ENCODE results near the gene TRABD. TPM values are rescaled to one million over a fixed set of nuclear protein-coding genes. Genes with fewer than 3 reads are reported as not detected.

The TRABD gene
- polyA plus RNA-seq, 1 donor (not counting 4 experiments of a cell fraction or from before 2014, with no cell fraction given) = 22.7 TPM

DNA sequence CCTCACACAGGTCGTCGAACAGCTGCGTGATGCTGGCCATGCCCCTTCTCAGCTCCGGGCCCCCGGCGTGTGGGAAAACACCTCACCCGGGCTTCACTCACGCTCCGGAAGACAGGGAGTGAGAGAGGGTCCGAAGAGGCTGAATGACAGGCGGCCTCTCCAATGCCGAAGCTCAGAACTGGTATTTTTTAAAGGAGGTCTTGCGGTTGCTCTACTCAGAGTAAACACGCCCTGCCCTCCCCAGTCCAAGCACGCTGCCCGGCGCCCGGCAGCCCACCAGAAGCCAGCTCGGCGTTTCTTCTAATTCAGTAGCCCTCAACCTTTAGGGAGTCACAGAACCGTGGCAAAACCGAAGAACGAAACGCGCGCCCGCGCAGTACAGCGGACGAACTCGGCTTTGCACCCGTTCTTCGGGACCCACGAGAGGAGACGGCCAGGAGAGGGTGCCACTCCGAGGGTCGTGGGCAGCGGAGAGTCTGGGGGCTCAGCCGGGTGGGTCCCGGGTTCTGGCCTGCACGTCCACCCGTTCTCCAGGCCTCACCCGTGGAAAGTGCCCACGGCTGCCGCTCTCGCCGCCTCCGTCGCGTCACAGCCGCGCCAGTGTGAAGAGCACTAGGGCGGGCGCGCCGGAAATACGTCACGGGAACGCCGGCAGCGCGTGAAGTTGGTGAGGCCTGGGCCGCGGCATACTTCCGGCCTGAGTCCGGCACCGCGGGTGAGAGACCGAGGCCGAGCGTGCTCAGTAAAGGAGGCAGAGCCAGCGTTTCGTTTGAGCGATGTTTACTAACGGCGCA is 58.9 kb downstream of the TRABD start, which contains the start of gene TUBGCP6:
Gene TUBGCP6 (minus strand): TSS at position 604 of the 794 bp plus-strand sequence. CDS start 564 bp downstream, at position 40.
- Histone ChIP-seq H3K79me2 (ENCODE audit: control insufficient read depth, insufficient read depth, low read length) (peaks cover 59% of the 10 kb centered on the region), H4K20me1 (ENCODE audit: control insufficient read depth, extremely low read depth, insufficient read depth, low read length) (peaks cover 7% of the 10 kb centered on the region)

DNA sequence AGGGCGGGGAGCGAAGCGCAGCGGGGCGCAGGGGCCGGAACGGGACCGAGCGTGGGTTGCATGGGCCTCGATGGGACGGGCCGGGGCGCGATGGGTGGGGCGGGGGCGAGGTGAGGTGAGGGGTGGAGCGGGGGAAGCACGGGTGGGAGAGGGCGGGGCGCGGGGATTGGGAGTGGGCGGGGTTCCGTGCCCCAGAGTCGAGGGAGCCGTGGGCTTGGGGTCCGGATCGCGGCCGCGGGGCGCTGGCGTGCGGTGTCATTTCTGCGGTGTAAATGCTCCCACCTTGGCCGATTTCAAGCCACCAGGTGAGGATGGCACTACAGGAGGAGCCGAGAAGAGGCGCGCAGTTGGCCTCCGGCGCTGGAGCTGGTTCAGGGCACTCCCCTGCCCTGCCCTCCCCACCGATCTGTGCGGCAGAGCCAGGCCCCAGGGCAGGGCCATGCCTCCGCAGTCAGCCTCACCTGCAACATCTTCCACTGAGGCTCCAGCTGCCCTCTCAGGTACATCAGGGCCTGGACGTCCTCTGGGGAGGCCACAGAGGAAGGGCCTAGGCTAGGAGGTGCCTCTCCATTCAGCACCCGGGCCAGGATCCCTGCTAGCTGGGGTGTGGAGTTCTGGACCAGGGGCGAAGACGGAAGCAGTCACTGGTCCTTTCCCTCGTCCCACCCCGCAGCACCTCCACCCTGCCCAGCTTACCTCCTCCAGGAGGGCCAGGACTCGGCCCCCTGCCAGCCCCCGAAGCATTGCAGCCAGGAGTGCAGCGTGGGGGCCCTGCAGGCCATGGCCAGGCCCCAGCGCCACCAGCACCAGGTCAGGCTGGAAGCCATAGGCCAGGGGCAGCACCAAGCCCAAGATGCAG is 59.7 kb downstream of the TRABD start:
- no peak for TF ChIP-seq EZH2 (IDR thresholded peaks at IDR 0.05; ENCODE audit: low read length)
- TF ChIP-seq, protein P1, sequence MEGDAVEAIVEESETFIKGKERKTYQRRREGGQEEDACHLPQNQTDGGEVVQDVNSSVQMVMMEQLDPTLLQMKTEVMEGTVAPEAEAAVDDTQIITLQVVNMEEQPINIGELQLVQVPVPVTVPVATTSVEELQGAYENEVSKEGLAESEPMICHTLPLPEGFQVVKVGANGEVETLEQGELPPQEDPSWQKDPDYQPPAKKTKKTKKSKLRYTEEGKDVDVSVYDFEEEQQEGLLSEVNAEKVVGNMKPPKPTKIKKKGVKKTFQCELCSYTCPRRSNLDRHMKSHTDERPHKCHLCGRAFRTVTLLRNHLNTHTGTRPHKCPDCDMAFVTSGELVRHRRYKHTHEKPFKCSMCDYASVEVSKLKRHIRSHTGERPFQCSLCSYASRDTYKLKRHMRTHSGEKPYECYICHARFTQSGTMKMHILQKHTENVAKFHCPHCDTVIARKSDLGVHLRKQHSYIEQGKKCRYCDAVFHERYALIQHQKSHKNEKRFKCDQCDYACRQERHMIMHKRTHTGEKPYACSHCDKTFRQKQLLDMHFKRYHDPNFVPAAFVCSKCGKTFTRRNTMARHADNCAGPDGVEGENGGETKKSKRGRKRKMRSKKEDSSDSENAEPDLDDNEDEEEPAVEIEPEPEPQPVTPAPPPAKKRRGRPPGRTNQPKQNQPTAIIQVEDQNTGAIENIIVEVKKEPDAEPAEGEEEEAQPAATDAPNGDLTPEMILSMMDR (optimal IDR thresholded peaks at IDR 0.05 in 1 of 3, IDR thresholded peaks at IDR 0.05 in 1 of 3, conservative IDR thresholded peaks at IDR 0.05 in 1 of 3; ENCODE audit: extremely low read depth in 1 of 3, insufficient read depth in 2 of 3, low read length in 3 of 3) = no peak
- H3K27me3 ChIP-seq (ENCODE audit: control insufficient read depth, extremely low read depth, insufficient read depth, low read length) = no peaks in the 10 kb centered on the region
- FAIRE-seq (no peak), DNase-seq (ENCODE audit: low read depth, low spot score) (no peak)
- H4K20me1 ChIP-seq (ENCODE audit: control insufficient read depth, extremely low read depth, insufficient read depth, low read length) = peaks cover 3% of the 10 kb centered on the region
- dilution Hi-C loops (cut with MboI; ENCODE audit: extremely low pct_ligation_motif_present, low sequenced_read_pairs) = no loop called here
- H3K9ac ChIP-seq (ENCODE audit: control insufficient read depth, extremely low read depth, insufficient read depth, low read length) = peak overlapping the region; percentile 96
- H3K4me3 ChIP-seq (ENCODE audit: control insufficient read depth in 2 of 3, extremely low read depth in 1 of 3, insufficient read depth in 2 of 3, low read depth in 1 of 3, low read length in 3 of 3) = peak overlapping the region; percentile 84 to 95 (median 94)
- H3K79me2 ChIP-seq (ENCODE audit: control insufficient read depth, insufficient read depth, low read length) = peaks cover 51% of the 10 kb centered on the region
- no peaks in the 10 kb centered on the region for H3K9me3 ChIP-seq (ENCODE audit: control insufficient read depth, low read depth, low read length)
- peak overlapping the region; percentile 93 for H3K27ac ChIP-seq (ENCODE audit: control insufficient read depth, insufficient read depth, low read length)
- H3K4me1 ChIP-seq (ENCODE audit: control insufficient read depth, extremely low read depth, insufficient read depth, low read length) = peaks cover 24% of the 10 kb centered on the region
- peak overlapping the region; percentile 88 for H3K4me2 ChIP-seq (ENCODE audit: control insufficient read depth, extremely low read depth, insufficient read depth, low read depth, low read length)
- H2AFZ ChIP-seq (ENCODE audit: control insufficient read depth, low read length) = peak overlapping the region; percentile 70
- H3K9me1 ChIP-seq (ENCODE audit: control insufficient read depth, extremely low read depth, insufficient read depth, low read length) = no peaks in the 10 kb centered on the region
- peaks cover 4 to 9% of the 10 kb centered on the region in 2 experiments for H3K36me3 ChIP-seq (ENCODE audit: control insufficient read depth in 2 of 2, extremely low read depth in 1 of 2, insufficient read depth in 2 of 2, low read length in 2 of 2)

More for the DNA sequence above, 58.9 kb downstream of the TRABD start, which contains the start of gene TUBGCP6:
- TF ChIP-seq EZH2 (IDR thresholded peaks at IDR 0.05; ENCODE audit: low read length) = no peak
- TF ChIP-seq, protein P1 (optimal IDR thresholded peaks at IDR 0.05 in 1 of 3, IDR thresholded peaks at IDR 0.05 in 1 of 3, conservative IDR thresholded peaks at IDR 0.05 in 1 of 3; ENCODE audit: extremely low read depth in 1 of 3, insufficient read depth in 2 of 3, low read length in 3 of 3) = peak in 2 of 3 experiments; percentile 19 to 28
- peak within 1 kb of the TSS; percentile 84 to 95 (median 94) for H3K4me3 ChIP-seq (ENCODE audit: control insufficient read depth in 2 of 3, extremely low read depth in 1 of 3, insufficient read depth in 2 of 3, low read depth in 1 of 3, low read length in 3 of 3)
- FAIRE-seq (peak; percentile 36), DNase-seq (ENCODE audit: low read depth, low spot score) (no peak)
- H2AFZ ChIP-seq (ENCODE audit: control insufficient read depth, low read length) = peak within 1 kb of the TSS; percentile 95
- H3K9ac ChIP-seq (ENCODE audit: control insufficient read depth, extremely low read depth, insufficient read depth, low read length) = peak within 1 kb of the TSS; percentile 96
- peaks cover 8 to 14% of the 10 kb centered on the region in 2 experiments for H3K36me3 ChIP-seq (ENCODE audit: control insufficient read depth in 2 of 2, extremely low read depth in 1 of 2, insufficient read depth in 2 of 2, low read length in 2 of 2)
- H3K9me1 ChIP-seq (ENCODE audit: control insufficient read depth, extremely low read depth, insufficient read depth, low read length) = no peaks in the 10 kb centered on the region
- peak within 1 kb of the TSS; percentile 93 for H3K27ac ChIP-seq (ENCODE audit: control insufficient read depth, insufficient read depth, low read length)
- H3K4me2 ChIP-seq (ENCODE audit: control insufficient read depth, extremely low read depth, insufficient read depth, low read depth, low read length) = peak within 1 kb of the TSS; percentile 88
- dilution Hi-C loops (cut with MboI; ENCODE audit: extremely low pct_ligation_motif_present, low sequenced_read_pairs) = no loop called here
- peaks cover 20% of the 10 kb centered on the region for H3K4me1 ChIP-seq (ENCODE audit: control insufficient read depth, extremely low read depth, insufficient read depth, low read length)
- no peaks in the 10 kb centered on the region for H3K9me3 ChIP-seq (ENCODE audit: control insufficient read depth, low read depth, low read length)
- no peaks in the 10 kb centered on the region for H3K27me3 ChIP-seq (ENCODE audit: control insufficient read depth, extremely low read depth, insufficient read depth, low read length)

Data from keratinocyte (primary cell).